Glomerular visceral epithelial cell (primary cell): ENCODE measurements around the gene FUCA1.
"Not testable (repeated sequence)": the region's sequence is repeated elsewhere in the genome, so short reads cannot be mapped to it uniquely, and the experiment has no call there.

Source experiments
- DNase-seq: peaks from one replicate; pipeline ENCODE4 v3.0.0-alpha.2; 2016; ENCODE audit errors: extremely low spot score

The FUCA1 gene

DNA sequence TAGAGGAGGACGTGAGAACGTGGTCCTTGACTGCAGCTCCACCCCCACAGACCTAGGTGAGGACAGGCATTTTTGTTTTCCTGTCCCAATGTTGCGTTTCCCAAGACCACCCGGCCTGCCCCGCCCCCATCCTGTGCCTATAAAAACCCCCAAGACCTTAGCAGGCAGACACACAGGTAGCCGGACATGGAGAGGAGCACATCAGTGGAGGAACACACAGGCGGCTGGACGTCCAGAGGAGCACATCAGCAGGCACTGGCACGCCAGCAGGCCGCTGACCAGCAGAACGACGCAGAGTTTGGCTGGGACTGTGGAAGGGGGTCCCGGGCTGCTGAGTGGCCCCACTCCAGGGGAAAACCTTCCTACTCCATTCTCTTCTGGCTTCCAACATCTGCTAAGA, 30.2 kb downstream of the FUCA1 start:
- no peak for DNase-seq

DNA sequence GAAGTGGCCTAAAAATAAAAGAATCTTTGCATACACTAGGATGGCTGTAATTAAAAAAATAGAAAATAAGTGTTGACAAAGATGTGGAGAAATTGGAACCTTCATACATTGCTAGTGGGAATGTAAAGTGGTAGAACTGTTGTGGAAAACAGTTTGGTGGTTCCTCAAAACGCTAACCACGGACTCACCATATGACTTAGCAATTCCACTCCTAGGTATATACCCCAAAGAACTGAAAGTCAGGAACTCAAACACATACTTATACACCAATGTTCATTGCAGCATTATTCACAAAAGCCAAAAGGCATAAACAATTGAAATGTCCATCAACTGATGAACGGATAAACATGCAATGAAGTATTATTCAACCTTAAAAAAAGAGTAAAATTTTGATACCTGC, 32.1 kb downstream of the FUCA1 start:
- DNase-seq: no peak

DNA sequence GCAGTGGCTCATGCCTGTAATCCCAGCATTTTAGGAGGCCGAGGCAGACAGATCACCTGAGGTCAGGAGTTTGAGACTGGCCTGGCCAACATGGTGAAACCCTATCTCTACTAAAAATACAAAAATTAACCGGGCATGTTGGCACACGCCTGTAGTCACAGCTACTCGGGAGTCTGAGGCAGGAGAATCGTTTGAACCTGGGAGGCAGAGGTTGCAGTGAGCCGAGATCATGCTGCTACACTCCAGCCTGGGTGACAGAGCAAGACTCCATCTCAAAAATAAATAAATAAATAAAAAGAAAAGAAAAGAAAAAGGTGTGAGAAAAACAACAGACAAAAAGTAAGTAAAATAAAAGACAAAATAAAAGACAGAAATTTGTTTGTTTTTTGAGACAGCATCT, 33.9 kb downstream of the FUCA1 start:
- DNase-seq: not testable (repeated sequence)

DNA sequence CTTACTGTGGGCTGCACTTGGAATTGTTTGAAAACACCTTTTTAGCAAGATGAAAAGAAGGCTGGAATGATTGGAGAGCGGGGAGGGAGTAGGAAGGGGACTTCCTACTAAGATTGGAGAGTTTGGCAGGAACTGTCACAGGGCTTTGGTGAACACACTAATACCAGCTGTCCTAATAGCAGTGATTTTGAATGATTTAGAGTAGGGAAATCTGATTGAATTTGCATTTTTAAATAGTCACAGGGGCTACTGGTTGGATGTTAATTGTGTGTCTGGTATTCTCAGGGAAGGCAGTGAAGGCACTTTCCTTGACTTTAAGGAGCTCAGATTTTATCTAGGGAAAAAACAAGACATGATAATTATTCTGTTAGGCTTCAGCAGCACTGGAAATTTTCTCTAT, 40.4 kb downstream of the FUCA1 start:
- DNase-seq: no peak

DNA sequence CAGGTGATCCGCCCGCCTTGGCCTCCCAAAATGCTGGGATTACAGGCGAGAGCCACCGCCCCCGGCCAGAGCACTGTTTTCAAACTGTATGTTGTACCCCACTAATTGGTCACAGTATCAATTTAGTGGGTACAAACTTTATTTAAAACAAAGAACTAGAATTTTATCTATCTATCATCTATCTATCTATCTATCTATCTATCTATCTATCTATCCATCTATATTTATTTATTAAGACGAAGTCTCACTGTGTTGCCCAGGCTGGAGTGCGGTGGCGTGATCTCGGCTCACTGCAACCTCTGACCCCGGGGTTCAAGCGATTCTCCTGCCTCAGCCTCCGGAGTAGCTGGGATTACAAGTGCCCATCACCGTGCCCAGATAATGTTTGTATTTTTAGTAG, 41.5 kb downstream of the FUCA1 start:
- DNase-seq: not testable (repeated sequence)

- no peak for DNase-seq
Observed at GRCh38 chr1:23825762-23826522, 42.1 kb downstream of the FUCA1 start.

- DNase-seq: peak; percentile 88
Observed at GRCh38 chr1:23825076-23825761, 42.9 kb downstream of the FUCA1 start, which contains the start of gene HMGCL. HMGCL (minus strand) TSS chr1:23825429; CDS start chr1:23825415, 14 bp downstream.

DNA sequence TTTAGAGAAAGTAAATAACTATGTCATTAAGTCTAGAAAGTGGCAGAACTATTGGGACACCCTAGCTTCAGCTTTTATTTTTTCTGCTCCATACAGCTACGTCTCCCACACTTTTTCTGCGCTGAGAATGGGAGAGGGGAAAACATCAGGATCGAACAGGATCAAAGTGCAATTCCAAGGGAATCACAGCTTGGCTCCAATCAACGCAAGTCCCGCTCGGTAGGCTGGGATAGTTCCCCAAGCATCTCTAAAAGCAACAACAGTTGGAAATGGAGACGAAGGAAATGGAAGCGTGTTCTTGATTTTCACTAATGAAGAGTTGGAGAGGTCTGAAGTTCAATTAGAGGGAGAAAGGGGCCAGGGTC, 43.4 kb downstream of the FUCA1 start:
- no peak for DNase-seq

DNA sequence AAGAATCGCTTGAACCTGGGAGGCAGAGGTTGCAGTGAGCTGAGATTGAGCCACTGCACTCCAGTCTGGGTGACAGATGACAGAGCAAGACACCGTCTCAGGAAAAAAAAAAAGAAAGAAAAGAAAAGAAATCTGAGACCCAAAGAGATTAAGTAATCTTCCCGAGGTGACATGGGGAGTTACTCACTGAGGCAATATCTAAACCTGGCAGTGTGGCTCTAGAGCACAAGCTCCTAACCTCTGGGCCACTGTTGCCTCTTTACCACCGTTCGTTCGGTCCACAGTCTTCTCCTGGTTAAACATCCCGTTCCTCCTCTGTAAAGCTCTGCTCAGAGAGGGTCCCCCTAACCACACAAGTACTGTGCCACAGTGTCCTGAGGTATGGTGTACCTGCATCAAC, 44.3 kb downstream of the FUCA1 start:
- no peak for DNase-seq

GRCh38 chr1:23817633-23818032, 50.5 kb downstream of the FUCA1 start:
- DNase-seq: no peak

DNA sequence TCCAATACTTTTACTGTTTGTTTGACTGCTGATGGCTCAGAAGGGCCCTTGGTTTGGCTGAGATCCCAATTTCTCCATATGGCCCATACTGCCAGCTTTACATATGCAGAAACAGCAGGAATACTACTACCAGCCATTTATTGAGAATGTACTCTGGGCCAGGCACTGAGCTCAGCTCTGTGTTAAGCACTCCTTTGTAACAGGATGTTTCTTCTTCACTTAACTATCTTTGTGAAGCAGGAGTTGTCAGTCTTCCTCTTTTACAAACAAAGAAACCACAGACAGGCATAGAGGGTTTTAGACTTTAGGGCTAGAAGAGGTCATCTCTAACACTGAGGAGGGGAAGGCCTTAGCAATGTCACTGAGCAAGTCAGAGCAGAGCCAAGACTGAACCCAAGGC, 51.2 kb downstream of the FUCA1 start:
- DNase-seq: no peak

DNA sequence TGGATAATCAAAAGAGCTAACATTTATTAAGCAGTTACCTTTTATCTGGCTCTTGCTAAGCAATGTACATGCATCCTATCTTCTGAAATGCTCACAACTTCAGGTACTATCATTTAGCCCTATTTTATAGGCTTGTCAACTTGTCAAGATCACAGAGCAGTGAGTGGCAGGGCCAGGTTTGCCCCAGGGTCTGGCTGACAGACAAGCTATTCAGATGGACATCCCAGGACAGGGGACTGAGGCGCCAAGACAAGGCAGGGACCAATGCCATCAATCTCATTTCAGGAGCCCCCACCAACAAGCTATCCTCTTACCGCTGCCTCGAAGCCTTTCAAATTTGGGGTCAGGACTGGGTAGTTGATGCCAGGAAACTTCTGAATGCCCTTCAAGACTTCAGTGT, 51.7 kb downstream of the FUCA1 start:
- DNase-seq: no peak

- DNase-seq: no peak
Observed at GRCh38 chr1:23814016-23814415, 54.1 kb downstream of the FUCA1 start.

DNA sequence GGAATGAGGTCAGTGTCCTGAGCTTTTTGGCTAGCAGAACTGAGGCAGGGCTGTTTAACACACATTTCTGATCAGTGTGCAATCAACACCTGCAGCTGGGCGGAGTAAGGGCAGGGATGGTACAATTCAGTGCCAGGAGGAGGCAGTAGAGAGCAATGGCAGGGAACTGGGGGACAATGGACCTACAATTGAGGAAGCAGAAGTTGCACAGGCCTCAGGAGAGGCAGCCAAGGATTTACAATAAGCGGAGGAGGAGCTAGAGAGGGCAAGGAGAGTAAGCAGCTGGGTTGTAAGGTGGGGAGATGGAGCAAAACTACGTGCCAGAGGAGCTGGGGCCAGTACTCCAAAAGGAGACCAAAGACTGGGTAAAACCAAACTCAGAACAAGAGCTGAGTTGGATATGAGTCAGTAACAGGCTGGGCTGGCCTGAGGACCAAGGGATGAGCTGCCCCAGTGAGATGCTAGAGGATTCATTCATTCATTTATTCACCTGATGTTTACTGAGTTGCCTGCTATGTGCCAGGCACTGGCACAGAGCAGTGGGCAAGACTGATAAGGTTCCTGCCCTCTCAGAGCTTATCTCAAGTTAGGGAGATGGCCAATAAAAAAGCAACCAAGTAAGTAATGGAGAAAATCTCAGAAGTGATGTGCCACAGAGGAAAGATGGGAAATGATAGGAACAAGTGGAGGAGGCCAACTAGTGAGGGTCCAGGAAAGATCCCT, 57.1 kb downstream of the FUCA1 start:
- DNase-seq: peak; percentile 25

GRCh38 chr1:23809751-23810171, 58.3 kb downstream of the FUCA1 start:
- DNase-seq: peak; percentile 76

DNA sequence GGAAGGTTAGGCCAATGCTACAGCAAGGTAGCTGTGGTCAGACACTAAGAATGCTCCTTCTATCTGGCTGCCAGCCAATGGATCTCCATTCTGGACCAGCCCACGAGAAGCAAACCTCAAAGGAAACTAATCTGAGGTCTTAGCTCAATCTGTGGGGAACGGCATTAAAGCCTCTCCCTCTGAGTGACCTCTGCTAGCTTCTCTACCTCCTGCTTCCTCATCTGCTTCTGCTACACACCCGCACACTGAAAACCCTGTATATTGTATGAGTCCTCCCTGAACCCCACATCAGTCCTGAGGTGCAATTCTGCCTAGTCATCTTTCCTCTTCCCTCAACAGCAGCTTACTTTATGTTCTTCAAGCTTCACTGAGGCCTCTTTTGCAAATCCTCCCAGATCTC, 60.6 kb downstream of the FUCA1 start:
- peak; percentile 33 for DNase-seq

DNA sequence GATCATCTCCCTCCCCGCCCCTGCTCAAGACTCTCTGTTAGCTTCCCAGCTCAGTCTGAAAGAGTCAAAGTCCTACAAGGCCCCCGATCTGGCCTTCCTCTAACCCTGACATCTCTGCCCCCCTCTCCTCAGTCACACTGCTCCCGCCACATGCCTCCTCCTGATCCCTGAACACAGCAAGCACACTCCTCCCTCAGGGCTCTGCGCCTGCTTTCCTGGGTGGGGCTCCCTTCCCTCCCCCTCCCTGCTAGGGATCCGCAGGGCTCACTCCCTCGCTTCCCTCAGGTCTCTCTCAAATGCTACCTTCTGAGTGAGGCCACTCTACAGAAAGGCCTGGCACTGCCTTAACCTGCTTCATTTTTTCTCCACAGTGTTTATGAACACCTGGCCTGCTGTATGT, 61.8 kb downstream of the FUCA1 start:
- DNase-seq: no peak

- no peak for DNase-seq
Observed at GRCh38 chr1:23805025-23805424, 63.1 kb downstream of the FUCA1 start.

DNA sequence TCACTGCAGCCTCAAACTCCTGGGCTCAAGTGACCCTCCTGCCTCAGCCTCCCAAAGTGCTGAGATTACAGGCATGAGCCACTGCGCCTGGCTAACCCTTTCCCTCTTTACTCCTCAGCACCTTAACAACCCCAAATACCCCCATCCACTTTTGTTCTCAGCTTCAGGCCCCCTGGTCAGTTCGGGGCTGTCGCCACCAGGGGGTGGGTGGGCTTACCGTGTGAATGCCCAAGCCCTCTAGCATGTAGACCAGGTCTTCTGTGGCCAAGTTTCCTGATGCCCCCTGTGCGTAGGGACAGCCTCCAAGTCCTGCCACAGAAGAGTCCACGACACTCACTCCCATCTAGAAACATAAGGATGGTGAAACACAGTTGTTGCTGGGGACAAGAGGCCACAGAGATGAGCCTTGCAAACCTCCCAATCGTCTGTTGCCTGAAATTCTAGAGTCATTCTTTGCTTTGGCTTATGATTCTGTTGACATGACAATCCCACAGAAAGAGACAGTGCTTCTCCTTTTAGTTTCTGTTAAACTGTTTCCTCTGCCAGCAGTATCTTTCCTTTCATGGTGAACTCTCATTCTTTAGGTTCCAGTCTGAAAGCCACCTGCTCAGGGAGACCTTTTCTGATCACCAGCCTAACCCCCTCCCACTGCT, 63.8 kb downstream of the FUCA1 start:
- DNase-seq: no peak

- DNase-seq: no peak
Observed at GRCh38 chr1:23803674-23804073, 64.4 kb downstream of the FUCA1 start.

DNA sequence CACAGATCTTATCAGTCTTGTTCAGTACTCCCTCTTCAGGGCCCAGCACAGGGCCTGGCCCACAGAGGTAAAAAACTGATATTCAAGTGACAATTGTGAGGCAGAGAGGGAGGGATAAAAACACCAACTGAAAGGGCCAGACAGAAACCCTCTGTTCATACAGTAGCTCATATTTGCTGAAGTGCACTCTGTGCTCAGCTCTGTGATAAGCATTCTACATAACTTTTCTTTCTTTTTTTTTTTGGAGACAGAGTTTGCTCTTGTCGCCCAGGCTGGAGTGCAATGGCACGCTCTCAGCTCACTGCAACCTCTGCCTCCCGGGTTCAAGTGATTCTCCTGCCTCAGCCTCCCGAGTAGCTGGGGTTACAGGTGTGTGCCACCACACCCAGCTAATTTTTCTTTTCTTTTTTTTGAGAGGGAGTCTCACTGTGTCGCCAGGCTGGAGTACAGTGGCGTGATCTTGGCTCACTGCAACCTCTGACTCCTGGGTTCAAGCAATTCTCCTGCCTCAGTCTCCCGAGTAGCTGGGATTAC, 65.2 kb downstream of the FUCA1 start:
- not testable (repeated sequence) for DNase-seq

- DNase-seq: no peak
Observed at GRCh38 chr1:23801876-23802275, 66.2 kb downstream of the FUCA1 start.
